ENCODE measurements around the gene MOV10L1. TPM values are rescaled to one million over a fixed set of nuclear protein-coding genes. Genes with fewer than 3 reads are reported as not detected.
"Not testable (repeated sequence)": the region's sequence is repeated elsewhere in the genome, so short reads cannot be mapped to it uniquely, and the experiment has no call there.

The MOV10L1 gene
- polyA plus RNA-seq, 3 donors, result 0.31 to 0.92 (median 0.79) TPM

GRCh38 chr22:50145721-50146438, 56.1 kb downstream of the MOV10L1 start:
- no peak overlapping the region for H3K27ac ChIP-seq (ENCODE audit: low read depth, low read length)
- WGBS, 3 donors, result 52 to 66% (median 64%) methylated on average over 25 of the region's 25 CpGs

- 36 to 44% (median 40%) methylated on average over 27 of the region's 27 CpGs for WGBS, 3 donors
- no peak overlapping the region for H3K27ac ChIP-seq (ENCODE audit: low read depth, low read length)
Measured at GRCh38 chr22:50146439-50147238, 56.8 kb downstream of the MOV10L1 start.

GRCh38 chr22:50147258-50148165, 57.7 kb downstream of the MOV10L1 start:
- not testable (repeated sequence) for H3K27ac ChIP-seq (ENCODE audit: low read depth, low read length)
- WGBS, 3 donors, result 66 to 78% (median 67%) methylated on average over 14 to 15 of the region's 26 CpGs

- WGBS, 3 donors, result 78 to 89% (median 83%) methylated on average over 12 of the region's 12 CpGs
- H3K27ac ChIP-seq (ENCODE audit: low read depth, low read length), result no peak overlapping the region
Measured at GRCh38 chr22:50148166-50148500, 58.3 kb downstream of the MOV10L1 start.

- WGBS, 3 donors, result 31 to 48% (median 43%) methylated on average over 22 of the region's 22 CpGs
- H3K27ac ChIP-seq (ENCODE audit: low read depth, low read length), result no peak overlapping the region
Measured at GRCh38 chr22:50148991-50149721, 59.4 kb downstream of the MOV10L1 start.

- no peak overlapping the region for H3K27ac ChIP-seq (ENCODE audit: low read depth, low read length)
- WGBS, 3 donors, result 89 to 91% (median 91%) methylated on average over 35 of the region's 35 CpGs
Measured at GRCh38 chr22:50150161-50151129, 60.6 kb downstream of the MOV10L1 start.

GRCh38 chr22:50151571-50152537, 62.0 kb downstream of the MOV10L1 start:
- no peak overlapping the region for H3K27ac ChIP-seq (ENCODE audit: low read depth, low read length)
- 72 to 83% (median 82%) methylated on average over 33 of the region's 33 CpGs for WGBS, 3 donors

GRCh38 chr22:50153056-50153755, 63.4 kb downstream of the MOV10L1 start:
- H3K27ac ChIP-seq (ENCODE audit: low read depth, low read length), result no peak overlapping the region
- 82 to 88% (median 86%) methylated on average over 25 of the region's 25 CpGs for WGBS, 3 donors

- WGBS, 3 donors, result 89 to 90% (median 89%) methylated on average over 7 of the region's 7 CpGs
- H3K27ac ChIP-seq (ENCODE audit: low read depth, low read length), result no peak overlapping the region
Measured at GRCh38 chr22:50153756-50154140, 63.9 kb downstream of the MOV10L1 start.

- H3K27ac ChIP-seq (ENCODE audit: low read depth, low read length), result no peak overlapping the region
- WGBS, 3 donors, result 72 to 83% (median 74%) methylated on average over 21 of the region's 21 CpGs
Measured at GRCh38 chr22:50157709-50158375, 68.0 kb downstream of the MOV10L1 start.

- H3K27ac ChIP-seq (ENCODE audit: low read depth, low read length), result no peak overlapping the region
- 88 to 91% (median 89%) methylated on average over 7 of the region's 7 CpGs for WGBS, 3 donors
Measured at GRCh38 chr22:50160947-50161346, 71.1 kb downstream of the MOV10L1 start.

- no peak overlapping the region for H3K27ac ChIP-seq (ENCODE audit: low read depth, low read length)
- WGBS, 3 donors, result 83 to 87% (median 87%) methylated on average over 23 of the region's 23 CpGs
Measured at GRCh38 chr22:50161508-50162390, 71.9 kb downstream of the MOV10L1 start.

- WGBS, 3 donors, result 87 to 88% (median 88%) methylated on average over 10 of the region's 10 CpGs
- H3K27ac ChIP-seq (ENCODE audit: low read depth, low read length), result no peak overlapping the region
Measured at GRCh38 chr22:50162391-50162956, 72.7 kb downstream of the MOV10L1 start.
